H1 (cell line): ENCODE measurements around the gene DAPK2. TPM values are rescaled to one million over a fixed set of nuclear protein-coding genes. Genes with fewer than 3 reads are reported as not detected.

ENCODE experiments used
- SIRT6 ChIP-seq: IDR thresholded peaks from one replicate; pipeline ENCODE4 v1.7.1; 2012; ENCODE audit warnings: low read length, inconsistent platforms
- polyA plus RNA-seq, 7 experiments: library from polyadenylated mRNA; depleted of rRNA in 3 of 7; stranded (reverse) in 5 of 7; unstranded in 2 of 7; fragments of >200 nt in 5 of 7; fragments of 200-250 nt in 2 of 7; gene quantifications; 1 replicate in 5 of 7; 2 replicates in 1 of 7; 4 replicates in 1 of 7; pipeline versions ENCODE4 v1.2.1 to v1.2.3, GENCODE V29; 2011 to 2013; ENCODE audit warnings: missing spikeins in 2 of 7, mixed read lengths in 2 of 7
- total RNA-seq: library from RNA; stranded (reverse); fragmentation: NEBNext Ultra II Directional; extraction: Animal tissue kit (Norgen Biotek cat#: 25700); gene quantifications from 2 replicates; pipeline ENCODE4 v1.2.1, GENCODE V29; 2021
- TF ChIP-seq, protein P1 (sequence below): IDR thresholded peaks from 2 replicates; pipeline ENCODE4 v1.6.1; 2012; ENCODE audit warnings: inconsistent platforms

The DAPK2 gene
- total and polyA plus RNA-seq, 2 of the 8 experiments (the other 6 are each of a cell fraction or from before 2014, with no cell fraction given), result 1.8 to 2.9 TPM

DNA sequence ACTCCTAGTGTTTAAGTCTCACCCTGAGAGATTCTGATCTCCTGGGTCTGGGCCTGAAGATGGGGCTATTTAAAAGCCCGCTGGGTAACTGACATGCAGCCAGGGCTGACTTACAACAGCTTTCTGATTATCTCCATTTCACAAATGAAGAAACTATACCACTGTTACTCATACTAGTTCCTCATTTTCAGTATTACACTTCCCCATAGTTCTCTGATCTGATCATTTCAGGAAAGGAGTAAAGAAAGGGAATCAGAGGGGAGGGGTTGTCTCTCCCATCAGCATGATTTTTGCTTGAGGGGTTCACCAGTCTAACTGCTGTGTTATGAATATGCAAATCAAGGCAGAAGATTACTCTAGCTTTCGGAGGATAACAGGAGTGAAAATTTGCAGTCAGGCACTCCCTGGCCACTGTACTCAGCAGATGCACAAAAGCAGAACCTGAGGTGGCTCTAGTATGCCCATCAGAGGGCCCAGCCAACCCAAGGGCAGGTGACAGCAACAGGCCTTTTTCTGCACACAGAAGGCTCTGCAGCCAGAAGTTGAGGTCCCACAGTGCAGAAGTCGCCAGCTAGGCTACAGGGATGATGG is 59.4 kb downstream of the DAPK2 start (continued):
- TF ChIP-seq, protein P1, sequence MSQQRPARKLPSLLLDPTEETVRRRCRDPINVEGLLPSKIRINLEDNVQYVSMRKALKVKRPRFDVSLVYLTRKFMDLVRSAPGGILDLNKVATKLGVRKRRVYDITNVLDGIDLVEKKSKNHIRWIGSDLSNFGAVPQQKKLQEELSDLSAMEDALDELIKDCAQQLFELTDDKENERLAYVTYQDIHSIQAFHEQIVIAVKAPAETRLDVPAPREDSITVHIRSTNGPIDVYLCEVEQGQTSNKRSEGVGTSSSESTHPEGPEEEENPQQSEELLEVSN, result no peak
- no peak for TF ChIP-seq SIRT6
